ENCODE data around the gene FBXL19.

Gene FBXL19

DNA sequence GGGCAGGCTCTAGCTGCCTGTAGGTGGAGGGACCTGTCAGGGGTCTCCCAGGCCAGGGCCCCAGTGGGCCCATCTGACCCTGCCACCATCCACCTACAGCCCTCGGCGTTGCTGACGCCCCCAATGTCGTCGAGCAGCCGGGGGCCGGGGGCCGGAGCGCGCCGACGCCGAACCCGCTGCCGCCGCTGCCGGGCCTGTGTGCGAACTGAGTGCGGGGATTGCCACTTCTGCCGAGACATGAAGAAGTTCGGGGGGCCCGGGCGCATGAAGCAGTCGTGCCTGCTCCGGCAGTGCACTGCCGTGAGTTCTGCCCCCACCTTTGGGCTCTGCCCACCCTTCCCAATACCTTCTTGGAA is 2.2 kb downstream of the FBXL19 start:
- Histone ChIP-seq H3K27ac (ENCODE audit: extremely low read depth, low read depth, low read length) (no peak overlapping the region), H3K36me3 (ENCODE audit: control insufficient read depth in 2 of 2, insufficient read depth in 1 of 2, low read length in 2 of 2) (peaks cover 0 to 53% of the 10 kb centered on the region in 2 experiments; a peak in 2 of 3 replicates), H3K4me3 (ENCODE audit: low read depth, low read length) (no peak overlapping the region), H3K9me3 (ENCODE audit: control insufficient read depth, insufficient read depth, low read depth, low read length) (no peaks in the 10 kb centered on the region), H3K4me1 (ENCODE audit: control insufficient read depth, insufficient read depth, low read length) (no peaks in the 10 kb centered on the region)
- ChIA-PET CTCF (interaction anchor here (0.6 to 1.6 kb wide), 3 partner anchors 9 to 1029 kb away, joined by 3 to 5 read pairs (median 4); no protein-coding TSS in a partner anchor), POLR2A (interaction anchor here (1.3 to 2.0 kb wide), 2 partner anchors 17 to 51 kb away, joined by 4 read pairs; no protein-coding TSS in a partner anchor)
- TF ChIP-seq ZNF544 (tag by site-specific recombination; IDR thresholded peaks at IDR 0.05), result no peak
- 0 out of 2 replicates have a peak, but pooled peaks have one; percentile 24 for TF ChIP-seq IKZF3 (tag by site-specific recombination; IDR thresholded peaks at IDR 0.05)
- TF ChIP-seq ZNF350 (tag by site-specific recombination; IDR thresholded peaks at IDR 0.05), result no peak
- no peak for TF ChIP-seq SCRT2 (tag by site-specific recombination; IDR thresholded peaks at IDR 0.05)

DNA sequence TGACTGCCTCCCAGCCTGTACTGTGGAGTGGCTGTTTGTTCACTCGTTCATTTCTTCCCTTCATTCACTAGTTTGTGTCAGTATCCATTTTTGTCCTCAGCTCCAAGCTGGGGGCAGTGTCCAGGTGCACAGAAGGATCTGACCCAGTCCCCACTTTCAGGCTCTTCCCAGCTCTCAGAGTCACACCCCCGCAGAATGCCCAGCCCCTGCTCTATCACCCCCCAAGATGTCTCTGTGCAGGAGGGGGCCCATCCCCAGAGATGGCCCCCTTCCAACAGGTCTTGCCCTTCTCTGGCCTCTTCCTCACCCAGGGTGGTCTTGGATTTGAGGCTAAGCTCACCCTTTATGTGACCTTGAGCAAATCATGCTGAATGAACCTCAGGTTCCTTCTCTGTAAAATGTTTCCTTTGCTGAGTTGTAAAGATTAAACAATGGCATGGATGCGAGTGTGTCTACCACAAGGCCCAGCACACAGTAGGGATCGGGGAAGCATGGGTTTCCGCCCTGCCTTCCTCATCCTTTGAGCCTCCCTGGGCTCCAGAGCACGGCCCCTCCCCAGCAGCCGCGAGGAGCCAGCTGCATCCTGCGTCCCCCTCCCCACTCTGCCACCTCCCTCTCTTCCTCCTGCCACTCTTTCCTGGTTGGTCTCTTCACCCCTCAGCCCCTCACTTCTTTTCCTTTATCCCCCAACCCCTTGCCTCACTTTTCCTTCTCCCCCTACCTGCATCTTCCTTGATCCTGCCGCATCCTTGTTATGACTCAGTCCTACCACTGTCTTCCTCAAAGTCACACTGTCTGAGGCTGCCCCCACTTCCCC is 2.8 kb downstream of the FBXL19 start:
- Histone ChIP-seq H3K36me3 (ENCODE audit: control insufficient read depth in 2 of 2, insufficient read depth in 1 of 2, low read length in 2 of 2) (peaks cover 0 to 59% of the 10 kb centered on the region in 2 experiments; a peak in 2 of 3 replicates), H3K27ac (ENCODE audit: extremely low read depth, low read depth, low read length) (no peak overlapping the region), H3K4me1 (ENCODE audit: control insufficient read depth, insufficient read depth, low read length) (no peaks in the 10 kb centered on the region), H3K9me3 (ENCODE audit: control insufficient read depth, insufficient read depth, low read depth, low read length) (no peaks in the 10 kb centered on the region), H3K4me3 (ENCODE audit: low read depth, low read length) (no peak overlapping the region)
- ChIA-PET POLR2A (interaction anchor here (2.0 to 2.6 kb wide), 2 partner anchors 15 to 51 kb away, joined by 4 to 15 read pairs; no protein-coding TSS in a partner anchor), CTCF (interaction anchor here (0.8 to 1.6 kb wide), 3 partner anchors 8 to 15 kb away, joined by 4 to 5 read pairs (median 4); no protein-coding TSS in a partner anchor)
- TF ChIP-seq ZNF341 (tag by site-specific recombination; IDR thresholded peaks at IDR 0.05; ENCODE audit: low read depth), result peak; percentile 84
- TF ChIP-seq HOXD13 (CRISPR knock-in tag; IDR thresholded peaks at IDR 0.05; ENCODE audit: borderline replicate concordance), result no peak
- TF ChIP-seq SCRT1 (tag by site-specific recombination; IDR thresholded peaks at IDR 0.05; ENCODE audit: borderline replicate concordance), result no peak
- TF ChIP-seq GLIS2 (tag by site-specific recombination; IDR thresholded peaks at IDR 0.05), result peak; percentile 57
- TF ChIP-seq TRIM28 (IDR thresholded peaks at IDR 0.05; ENCODE audit: borderline replicate concordance, low read length), result no peak
- no peak for TF ChIP-seq ZNF138 (tag by site-specific recombination; IDR thresholded peaks at IDR 0.05; ENCODE audit: borderline replicate concordance)
- TF ChIP-seq ZNF133 (tag by site-specific recombination; IDR thresholded peaks at IDR 0.05), result no peak
- peak; percentile 46; the same call in 1 of the 2 replicates for TF ChIP-seq ZBTB48 (tag by site-specific recombination; IDR thresholded peaks at IDR 0.05)
- no peak for TF ChIP-seq BCL11B (tag by site-specific recombination; IDR thresholded peaks at IDR 0.05; ENCODE audit: low read depth)
- no peak for TF ChIP-seq ZNF561 (tag by site-specific recombination; IDR thresholded peaks at IDR 0.05; ENCODE audit: borderline replicate concordance)
- no peak for TF ChIP-seq ZFP69B (tag by site-specific recombination; IDR thresholded peaks at IDR 0.05)
- TF ChIP-seq, protein P1, sequence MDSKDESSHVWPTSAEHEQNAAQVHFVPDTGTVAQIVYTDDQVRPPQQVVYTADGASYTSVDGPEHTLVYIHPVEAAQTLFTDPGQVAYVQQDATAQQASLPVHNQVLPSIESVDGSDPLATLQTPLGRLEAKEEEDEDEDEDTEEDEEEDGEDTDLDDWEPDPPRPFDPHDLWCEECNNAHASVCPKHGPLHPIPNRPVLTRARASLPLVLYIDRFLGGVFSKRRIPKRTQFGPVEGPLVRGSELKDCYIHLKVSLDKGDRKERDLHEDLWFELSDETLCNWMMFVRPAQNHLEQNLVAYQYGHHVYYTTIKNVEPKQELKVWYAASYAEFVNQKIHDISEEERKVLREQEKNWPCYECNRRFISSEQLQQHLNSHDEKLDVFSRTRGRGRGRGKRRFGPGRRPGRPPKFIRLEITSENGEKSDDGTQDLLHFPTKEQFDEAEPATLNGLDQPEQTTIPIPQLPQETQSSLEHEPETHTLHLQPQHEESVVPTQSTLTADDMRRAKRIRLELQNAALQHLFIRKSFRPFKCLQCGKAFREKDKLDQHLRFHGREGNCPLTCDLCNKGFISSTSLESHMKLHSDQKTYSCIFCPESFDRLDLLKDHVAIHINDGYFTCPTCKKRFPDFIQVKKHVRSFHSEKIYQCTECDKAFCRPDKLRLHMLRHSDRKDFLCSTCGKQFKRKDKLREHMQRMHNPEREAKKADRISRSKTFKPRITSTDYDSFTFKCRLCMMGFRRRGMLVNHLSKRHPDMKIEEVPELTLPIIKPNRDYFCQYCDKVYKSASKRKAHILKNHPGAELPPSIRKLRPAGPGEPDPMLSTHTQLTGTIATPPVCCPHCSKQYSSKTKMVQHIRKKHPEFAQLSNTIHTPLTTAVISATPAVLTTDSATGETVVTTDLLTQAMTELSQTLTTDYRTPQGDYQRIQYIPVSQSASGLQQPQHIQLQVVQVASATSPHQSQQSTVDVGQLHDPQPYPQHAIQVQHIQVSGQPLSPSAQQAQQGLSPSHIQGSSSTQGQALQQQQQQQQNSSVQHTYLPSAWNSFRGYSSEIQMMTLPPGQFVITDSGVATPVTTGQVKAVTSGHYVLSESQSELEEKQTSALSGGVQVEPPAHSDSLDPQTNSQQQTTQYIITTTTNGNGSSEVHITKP (tag by site-specific recombination; IDR thresholded peaks at IDR 0.05), result peak; percentile 32; the same call in 1 of the 2 replicates
- peak; percentile 80; the same call in 1 of the 2 replicates for TF ChIP-seq ZBTB7A (tag by site-specific recombination; IDR thresholded peaks at IDR 0.05; ENCODE audit: low read depth)
- no peak for TF ChIP-seq IKZF3 (tag by site-specific recombination; IDR thresholded peaks at IDR 0.05)
- TF ChIP-seq, protein P2, sequence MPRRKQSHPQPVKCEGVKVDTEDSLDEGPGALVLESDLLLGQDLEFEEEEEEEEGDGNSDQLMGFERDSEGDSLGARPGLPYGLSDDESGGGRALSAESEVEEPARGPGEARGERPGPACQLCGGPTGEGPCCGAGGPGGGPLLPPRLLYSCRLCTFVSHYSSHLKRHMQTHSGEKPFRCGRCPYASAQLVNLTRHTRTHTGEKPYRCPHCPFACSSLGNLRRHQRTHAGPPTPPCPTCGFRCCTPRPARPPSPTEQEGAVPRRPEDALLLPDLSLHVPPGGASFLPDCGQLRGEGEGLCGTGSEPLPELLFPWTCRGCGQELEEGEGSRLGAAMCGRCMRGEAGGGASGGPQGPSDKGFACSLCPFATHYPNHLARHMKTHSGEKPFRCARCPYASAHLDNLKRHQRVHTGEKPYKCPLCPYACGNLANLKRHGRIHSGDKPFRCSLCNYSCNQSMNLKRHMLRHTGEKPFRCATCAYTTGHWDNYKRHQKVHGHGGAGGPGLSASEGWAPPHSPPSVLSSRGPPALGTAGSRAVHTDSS (tag by site-specific recombination; IDR thresholded peaks at IDR 0.05), result no peak
- no peak for TF ChIP-seq ZNF747 (tag by site-specific recombination; IDR thresholded peaks at IDR 0.05)
- TF ChIP-seq, protein P3, sequence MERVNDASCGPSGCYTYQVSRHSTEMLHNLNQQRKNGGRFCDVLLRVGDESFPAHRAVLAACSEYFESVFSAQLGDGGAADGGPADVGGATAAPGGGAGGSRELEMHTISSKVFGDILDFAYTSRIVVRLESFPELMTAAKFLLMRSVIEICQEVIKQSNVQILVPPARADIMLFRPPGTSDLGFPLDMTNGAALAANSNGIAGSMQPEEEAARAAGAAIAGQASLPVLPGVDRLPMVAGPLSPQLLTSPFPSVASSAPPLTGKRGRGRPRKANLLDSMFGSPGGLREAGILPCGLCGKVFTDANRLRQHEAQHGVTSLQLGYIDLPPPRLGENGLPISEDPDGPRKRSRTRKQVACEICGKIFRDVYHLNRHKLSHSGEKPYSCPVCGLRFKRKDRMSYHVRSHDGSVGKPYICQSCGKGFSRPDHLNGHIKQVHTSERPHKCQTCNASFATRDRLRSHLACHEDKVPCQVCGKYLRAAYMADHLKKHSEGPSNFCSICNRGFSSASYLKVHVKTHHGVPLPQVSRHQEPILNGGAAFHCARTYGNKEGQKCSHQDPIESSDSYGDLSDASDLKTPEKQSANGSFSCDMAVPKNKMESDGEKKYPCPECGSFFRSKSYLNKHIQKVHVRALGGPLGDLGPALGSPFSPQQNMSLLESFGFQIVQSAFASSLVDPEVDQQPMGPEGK (tag by site-specific recombination; IDR thresholded peaks at IDR 0.05), result peak; percentile 40
- TF ChIP-seq MYNN (tag by site-specific recombination; IDR thresholded peaks at IDR 0.05; ENCODE audit: borderline replicate concordance), result no peak
- no peak for TF ChIP-seq ZNF221 (tag by site-specific recombination; IDR thresholded peaks at IDR 0.05; ENCODE audit: borderline replicate concordance)
- TF ChIP-seq, protein P4, sequence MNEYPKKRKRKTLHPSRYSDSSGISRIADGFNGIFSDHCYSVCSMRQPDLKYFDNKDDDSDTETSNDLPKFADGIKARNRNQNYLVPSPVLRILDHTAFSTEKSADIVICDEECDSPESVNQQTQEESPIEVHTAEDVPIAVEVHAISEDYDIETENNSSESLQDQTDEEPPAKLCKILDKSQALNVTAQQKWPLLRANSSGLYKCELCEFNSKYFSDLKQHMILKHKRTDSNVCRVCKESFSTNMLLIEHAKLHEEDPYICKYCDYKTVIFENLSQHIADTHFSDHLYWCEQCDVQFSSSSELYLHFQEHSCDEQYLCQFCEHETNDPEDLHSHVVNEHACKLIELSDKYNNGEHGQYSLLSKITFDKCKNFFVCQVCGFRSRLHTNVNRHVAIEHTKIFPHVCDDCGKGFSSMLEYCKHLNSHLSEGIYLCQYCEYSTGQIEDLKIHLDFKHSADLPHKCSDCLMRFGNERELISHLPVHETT (tag by site-specific recombination; IDR thresholded peaks at IDR 0.05), result no peak
- no peak for TF ChIP-seq ZNF391 (tag by site-specific recombination; IDR thresholded peaks at IDR 0.05; ENCODE audit: borderline replicate concordance, low read depth)
- peak; percentile 25; the same call in 1 of the 2 replicates for TF ChIP-seq GLIS1 (tag by site-specific recombination; IDR thresholded peaks at IDR 0.05)
